HT1080 (cell line): Measurements from ENCODE around the gene DLGAP5. TPM values are rescaled to one million over a fixed set of nuclear protein-coding genes. Genes with fewer than 3 reads are reported as not detected.

Experiments used
- DNase-seq: peaks from one replicate; pipeline ENCODE4 v3.0.0-alpha.2; 2015; ENCODE audit warnings: low read depth
- total RNA-seq: library from RNA; depleted of rRNA; stranded (reverse); fragments of >200 nt; shearing (Covaris generic); gene quantifications from 2 replicates; pipeline ENCODE4 v1.2.3, GENCODE V29; 2014

The DLGAP5 gene
- total RNA-seq, 1 experiment from 2014 or later: 42.8 TPM

GRCh38 chr14:55130196-55130550, 61.2 kb downstream of the DLGAP5 start:
- DNase-seq: peak; percentile 49

DNA sequence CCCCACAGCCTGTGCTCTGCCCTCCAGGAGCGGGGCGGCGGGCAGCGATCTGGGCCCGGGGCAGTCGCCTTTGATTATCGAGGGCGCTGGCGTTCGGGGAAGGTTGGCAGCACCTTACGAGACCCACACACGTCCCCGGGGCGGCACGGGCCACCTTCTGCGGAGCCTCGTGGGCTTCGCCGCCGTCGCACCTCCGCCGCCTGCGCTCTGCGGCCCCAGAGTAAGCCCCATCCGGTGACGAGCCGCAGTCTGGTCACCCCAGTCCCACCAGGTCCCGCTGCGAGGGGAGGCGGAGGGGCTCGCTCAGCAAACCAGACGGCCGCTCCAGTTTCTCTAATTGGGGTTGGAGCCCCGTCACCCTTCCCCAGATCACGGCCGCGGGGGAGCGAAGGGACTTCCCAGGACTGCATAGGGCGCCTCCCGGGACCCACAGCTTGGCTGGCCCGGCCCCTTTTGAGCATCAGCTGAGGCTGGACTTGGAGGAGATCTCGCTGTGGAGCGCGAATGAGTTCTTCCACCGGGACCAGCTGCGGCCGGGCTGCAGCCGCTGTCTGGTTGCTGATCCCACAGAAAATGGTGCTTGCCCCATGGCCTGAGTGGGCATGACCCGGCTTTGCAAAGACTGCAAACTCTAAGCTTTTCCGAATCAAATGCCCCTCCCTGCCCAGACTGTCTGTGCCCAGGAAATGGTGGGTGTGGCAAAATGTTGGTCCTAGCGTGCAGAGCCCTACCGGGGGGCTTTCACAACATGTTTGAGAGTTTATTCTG, 61.8 kb downstream of the DLGAP5 start:
- DNase-seq: peak; percentile 68

GRCh38 chr14:55129086-55129427, 62.3 kb downstream of the DLGAP5 start, which contains the start of gene LGALS3:
Gene LGALS3, plus strand, starts transcription at chr14:55129252. Its CDS starts 8,122 bp downstream, at chr14:55137374.
- peak; percentile 59 for DNase-seq

GRCh38 chr14:55128386-55129085, 62.8 kb downstream of the DLGAP5 start:
- no peak for DNase-seq

DNA sequence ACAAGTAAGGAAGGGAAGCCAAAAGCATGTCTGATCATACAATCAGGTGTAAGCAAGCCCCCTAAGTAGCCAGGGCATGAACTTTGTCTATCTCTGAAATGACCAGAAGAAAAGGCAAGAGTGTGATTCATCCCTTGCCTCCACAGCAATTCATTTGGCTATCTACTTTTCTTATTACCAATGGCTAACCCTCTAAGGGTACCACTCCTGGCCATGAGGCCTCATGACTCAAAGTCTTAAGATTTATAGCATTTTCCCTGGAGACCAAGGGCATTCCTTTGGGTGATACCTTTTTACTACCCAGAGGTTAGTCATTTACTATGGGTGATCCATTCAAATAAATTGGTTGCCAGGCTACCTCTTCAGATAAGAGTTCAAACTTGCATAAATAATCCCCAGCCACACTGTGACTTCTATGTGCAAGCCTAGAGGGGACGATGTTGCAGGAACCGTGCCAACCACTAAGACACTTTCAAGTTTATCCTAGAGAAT, 63.9 kb downstream of the DLGAP5 start:
- peak; percentile 48 for DNase-seq

DNA sequence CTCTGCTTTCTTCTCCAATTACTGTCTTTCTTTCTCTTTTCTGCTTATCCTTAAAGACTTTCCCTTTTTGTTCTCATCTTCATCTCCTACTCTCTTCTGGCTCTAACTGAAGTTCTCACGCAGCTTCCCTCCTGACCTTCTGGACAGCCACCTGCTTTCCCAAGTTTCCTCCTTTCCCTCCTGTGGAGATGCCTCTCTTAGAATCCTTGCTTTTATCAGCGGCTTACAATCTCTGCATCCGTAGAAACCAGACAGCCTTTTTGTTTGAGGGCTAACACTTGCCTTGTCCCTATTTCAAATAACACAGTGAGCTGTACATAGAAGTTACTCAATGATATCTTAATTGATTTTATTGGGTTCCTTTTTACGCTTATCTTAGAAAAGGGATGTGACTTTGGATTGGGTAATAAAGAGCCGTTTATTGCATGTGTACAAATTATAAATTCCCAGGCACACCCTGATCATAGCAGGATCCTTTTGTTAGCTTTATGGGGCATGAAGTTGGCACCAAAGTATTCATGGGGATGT, 64.4 kb downstream of the DLGAP5 start:
- no peak for DNase-seq

DNA sequence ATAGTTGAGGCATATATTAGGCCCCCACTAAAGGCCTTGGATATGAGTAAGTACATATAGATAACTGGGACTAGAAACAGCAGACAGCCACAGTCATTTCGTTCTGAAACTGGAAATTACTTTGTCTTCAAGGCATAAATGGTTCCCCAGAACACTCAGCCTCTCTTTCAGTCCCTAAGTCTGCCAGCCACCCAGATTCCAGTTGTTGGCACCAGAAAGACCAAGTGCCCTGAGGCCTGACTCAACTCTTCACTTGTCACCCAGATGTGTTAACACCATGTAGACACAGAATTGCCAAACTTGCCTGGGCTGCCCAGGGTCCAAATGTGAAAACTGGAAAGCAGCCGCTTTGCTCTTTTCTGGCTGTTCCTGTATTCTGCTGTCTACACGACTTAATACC, 65.4 kb downstream of the DLGAP5 start:
- DNase-seq: no peak

GRCh38 chr14:55125403-55125802, 66.0 kb downstream of the DLGAP5 start:
- peak; percentile 49 for DNase-seq

DNA sequence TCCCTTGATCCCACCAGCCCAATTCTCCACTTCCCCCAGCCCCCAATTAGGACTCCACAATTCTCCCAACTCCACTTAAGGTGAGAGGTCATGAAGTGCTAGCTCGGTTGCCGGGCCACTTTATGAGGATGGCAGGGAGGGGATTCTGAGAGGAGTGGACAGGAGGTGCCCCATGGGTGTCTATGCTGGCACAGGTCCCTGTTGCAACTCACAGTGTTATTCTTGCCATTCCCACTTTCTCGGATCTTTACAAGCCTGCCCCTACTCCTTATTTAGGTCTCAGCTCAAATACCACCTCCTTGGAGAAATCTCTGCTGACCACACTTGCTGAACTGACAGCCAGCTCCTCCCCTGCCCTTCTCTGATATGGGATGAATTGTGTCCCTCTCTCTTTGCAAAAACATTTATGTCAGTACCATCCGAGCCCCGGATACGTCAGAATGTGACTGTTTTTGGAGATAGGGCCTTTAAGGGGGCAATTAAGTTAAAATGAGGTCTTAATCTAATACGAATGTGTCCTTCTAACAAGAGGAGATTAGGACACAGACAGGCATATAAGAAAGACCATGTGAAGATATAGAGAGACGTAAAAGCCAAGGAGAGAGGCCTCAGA, 66.5 kb downstream of the DLGAP5 start:
- DNase-seq: no peak

DNA sequence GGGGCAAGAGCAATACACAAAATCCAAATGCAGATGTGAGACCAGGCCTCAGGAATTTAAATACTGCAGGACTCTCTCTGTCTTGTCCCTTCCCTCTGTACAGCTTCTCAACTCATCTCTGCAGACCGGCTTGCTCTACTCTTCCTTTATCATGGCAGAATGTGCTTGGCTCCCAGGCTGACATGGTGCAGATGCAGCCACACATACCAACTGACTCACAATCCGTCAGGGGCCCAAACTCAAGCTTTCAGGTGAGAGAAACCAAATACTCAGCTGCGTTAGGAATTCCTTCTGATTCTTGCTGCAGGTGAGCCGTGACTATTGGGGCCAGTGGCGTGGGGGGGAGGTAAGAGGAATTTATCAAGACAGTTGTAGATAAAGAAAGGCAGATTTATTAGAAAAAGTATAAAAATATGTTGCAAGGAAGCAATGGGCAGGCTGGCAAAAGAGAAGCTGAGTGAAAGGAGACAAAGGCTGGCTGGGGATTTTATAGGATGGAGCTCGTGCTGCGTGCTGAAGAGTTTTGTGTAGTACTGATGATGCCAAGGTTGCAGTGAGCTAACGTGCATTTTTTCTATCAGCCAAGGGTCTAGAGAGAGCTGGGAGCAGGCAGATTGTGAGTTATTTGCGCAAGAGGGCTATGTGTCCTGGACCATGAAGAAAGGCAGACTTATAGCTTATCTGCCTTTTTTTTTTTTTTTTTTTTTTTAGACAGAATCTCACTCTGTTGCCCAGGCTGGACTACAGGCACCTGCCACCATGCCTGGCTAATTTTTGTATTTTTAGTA, 67.3 kb downstream of the DLGAP5 start:
- no peak for DNase-seq

GRCh38 chr14:55123101-55123500, 68.3 kb downstream of the DLGAP5 start:
- peak; percentile 86 for DNase-seq

DNA sequence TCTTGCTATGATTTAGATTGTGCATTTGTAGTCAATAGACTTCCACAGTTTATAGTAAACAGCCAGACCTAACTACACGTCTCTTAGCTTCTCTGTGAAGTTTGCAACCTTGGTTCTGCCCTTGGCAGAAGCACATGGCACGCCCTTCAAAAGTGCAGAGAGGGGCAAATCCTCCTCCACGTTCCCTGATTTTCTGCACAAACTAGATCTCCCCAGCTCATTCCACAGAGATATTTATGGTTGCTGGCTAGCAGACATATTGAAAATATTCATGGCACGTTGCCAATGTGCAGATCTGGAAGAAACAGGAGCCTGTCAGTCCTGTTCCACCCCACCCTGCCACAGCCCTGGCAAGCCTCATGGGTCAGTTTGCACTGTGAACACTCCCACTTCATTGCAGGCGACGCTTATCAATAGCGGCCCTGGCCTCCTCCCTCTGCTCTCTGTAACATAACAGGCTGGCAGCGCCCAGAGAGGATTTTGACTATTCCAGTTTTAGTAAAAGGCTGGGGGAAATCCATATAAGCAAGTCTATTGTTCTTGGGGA, 68.9 kb downstream of the DLGAP5 start:
- no peak for DNase-seq

- no peak for DNase-seq
Measured at GRCh38 chr14:55121628-55122439, 69.6 kb downstream of the DLGAP5 start.

DNA sequence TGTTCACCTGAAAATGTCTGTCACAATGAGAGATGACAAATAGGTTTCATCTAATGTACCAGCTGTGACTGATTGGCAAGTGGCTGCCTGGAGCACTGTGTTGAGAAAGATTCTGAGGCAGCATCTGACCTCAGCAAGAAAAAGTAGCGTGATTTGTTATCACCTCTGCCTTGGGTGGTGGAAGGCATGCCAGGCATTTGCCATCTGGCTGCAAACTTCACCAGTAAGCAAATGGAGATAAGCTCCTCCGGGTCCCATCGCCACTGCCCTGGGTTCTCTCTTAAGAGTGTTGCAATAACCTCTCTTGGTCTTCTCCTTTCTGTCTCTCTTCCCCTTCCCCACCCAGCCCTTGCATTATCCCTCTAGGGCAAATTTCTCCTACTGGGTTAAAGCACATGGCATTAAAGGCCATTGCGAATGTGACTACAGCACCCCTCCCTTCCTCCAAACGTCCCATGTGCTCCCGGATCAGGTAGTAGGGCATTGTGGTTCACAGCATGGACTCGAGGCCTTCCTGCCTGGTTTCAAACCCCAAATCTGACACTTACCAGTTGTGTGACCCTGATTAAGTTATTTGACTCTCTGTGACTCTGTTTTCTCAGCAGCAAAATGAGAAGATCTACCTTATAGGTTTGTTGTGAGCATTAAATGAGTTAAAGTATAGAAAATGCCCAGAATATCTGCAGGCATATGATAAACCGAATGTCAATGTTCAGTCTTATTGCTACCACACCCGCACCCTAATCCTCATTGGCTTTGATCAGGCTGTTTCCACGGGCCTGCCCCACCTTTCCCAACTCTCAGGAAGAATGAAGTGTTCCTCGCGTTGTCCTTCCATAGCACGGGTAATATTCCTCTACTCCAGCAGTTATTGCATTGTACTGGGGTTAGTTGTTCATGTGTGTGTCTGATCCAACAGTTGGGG, 70.6 kb downstream of the DLGAP5 start:
- DNase-seq: no peak

GRCh38 chr14:55118761-55119160, 72.6 kb downstream of the DLGAP5 start:
- DNase-seq: no peak

- DNase-seq: no peak
Measured at GRCh38 chr14:55117803-55118441, 73.5 kb downstream of the DLGAP5 start.

GRCh38 chr14:55116246-55117030, 74.9 kb downstream of the DLGAP5 start:
- DNase-seq: no peak

DNA sequence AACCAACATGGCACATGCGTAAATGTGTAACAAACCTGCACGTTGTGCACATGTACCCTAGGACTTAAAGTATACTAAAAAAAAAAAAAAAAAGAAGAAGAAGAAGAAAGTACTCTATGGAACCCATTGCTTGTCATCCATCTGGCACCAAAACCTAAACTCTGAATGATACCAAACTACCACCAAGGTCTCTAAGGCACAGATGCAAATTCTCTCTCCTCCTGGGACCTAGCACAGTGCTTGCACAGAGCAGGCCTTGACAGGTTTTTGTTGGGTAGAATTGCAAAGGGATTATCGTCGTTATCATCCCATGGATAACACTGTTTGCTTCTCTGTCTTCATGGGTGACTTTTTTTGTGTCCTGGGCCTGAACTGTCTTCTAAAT, 75.5 kb downstream of the DLGAP5 start:
- no peak for DNase-seq
